ENCODE data around the gene NUP214. TPM values are rescaled to one million over a fixed set of nuclear protein-coding genes. Genes with fewer than 3 reads are reported as not detected.

The NUP214 gene
- total and polyA plus RNA-seq, 2 of the 8 experiments (the other 6 are each of a cell fraction or from before 2014, with no cell fraction given) = 28.6 to 50.2 TPM

- Histone ChIP-seq H2AK5ac (ENCODE audit: low read depth, low read length) (no peak overlapping the region), H2AFZ (ENCODE audit: low read length) (no peak overlapping the region), H3K79me2 (ENCODE audit: control insufficient read depth in 1 of 2, insufficient read depth in 2 of 2, low read length in 2 of 2) (no peaks in the 10 kb centered on the region), H3K79me1 (ENCODE audit: low read depth, low read length) (no peaks in the 10 kb centered on the region), H3K4me1 (replicated peaks in 1 of 4; ENCODE audit: control insufficient read depth in 3 of 4, insufficient read depth in 4 of 4, low read length in 3 of 4) (no peaks in the 10 kb centered on the region; a peak in 1 of 7 replicates), H3K9ac (replicated peaks in 1 of 4; ENCODE audit: extremely low read depth in 1 of 4, low read depth in 3 of 4, low read length in 3 of 4) (no peak overlapping the region), H2BK5ac (ENCODE audit: low read depth, low read length) (no peak overlapping the region), H4K8ac (ENCODE audit: extremely low read depth, insufficient read depth, low read length) (no peak overlapping the region), H3K27ac (ENCODE audit: low read depth, low read length) (no peak overlapping the region), H3K9me3 (ENCODE audit: insufficient read depth in 2 of 2, low read depth in 1 of 2, low read length in 1 of 2) (no peaks in the 10 kb centered on the region), H3K14ac (ENCODE audit: insufficient read length) (no peak overlapping the region), H4K5ac (ENCODE audit: insufficient read length, low read depth, low read length) (no peak overlapping the region), H3K23me2 (ENCODE audit: low read depth, low read length) (no peaks in the 10 kb centered on the region), H3K4me2 (ENCODE audit: insufficient read depth in 1 of 2, low read depth in 2 of 2, low read length in 2 of 2) (no peak overlapping the region), H4K20me1 (replicated peaks in 1 of 2; ENCODE audit: control insufficient read depth in 1 of 2, insufficient read depth in 2 of 2, low read length in 2 of 2) (no peaks in the 10 kb centered on the region), H2BK120ac (replicated peaks; ENCODE audit: low read depth, low read length) (no peak overlapping the region), H2BK15ac (ENCODE audit: low read length) (no peak overlapping the region), H3K4ac (replicated peaks; ENCODE audit: insufficient read length, low read depth, low read length) (no peak overlapping the region), H4K91ac (replicated peaks; ENCODE audit: insufficient read length, low read length) (no peak overlapping the region), H3K27me3 (replicated peaks in 1 of 4; ENCODE audit: control insufficient read depth in 3 of 4, extremely low read depth in 1 of 4, insufficient read depth in 3 of 4, low read length in 3 of 4) (no peaks in the 10 kb centered on the region), H3K4me3 (ENCODE audit: extremely low read depth in 1 of 4, insufficient read depth in 2 of 4, low read depth in 3 of 4, low read length in 4 of 4) (no peak overlapping the region), H2BK20ac (ENCODE audit: low read length) (no peak overlapping the region), H2BK12ac (ENCODE audit: low read depth, low read length) (no peak overlapping the region), H3K56ac (replicated peaks; ENCODE audit: insufficient read length, low read depth, low read length) (no peak overlapping the region), H3K36me3 (ENCODE audit: control insufficient read depth in 2 of 4, insufficient read depth in 4 of 4, low read length in 3 of 4) (no peaks in the 10 kb centered on the region), H3K23ac (ENCODE audit: insufficient read length) (no peak overlapping the region), H3K18ac (ENCODE audit: extremely low read depth, low read length) (no peak overlapping the region)
- POLR2A ChIA-PET (ENCODE audit: partially characterized antibody) = interaction anchor here (1.7 to 3.7 kb wide), 4 partner anchors 18 to 49 kb away, joined by 4 to 16 read pairs (median 6); partner anchors contain the start of gene NUP214
- DNase-seq (ENCODE audit: low read depth in 1 of 2, low spot score in 2 of 2) (no peak), FAIRE-seq (no peak)
- CTCF ChIA-PET (ENCODE audit: partially characterized antibody) = interaction anchor here (0.7 to 8.5 kb wide), 6 partner anchors 19 to 370 kb away, joined by 3 to 54 read pairs (median 4); no protein-coding TSS in a partner anchor
- WGBS, 2 experiments (ENCODE audit: extremely low coverage in 1 of 2, insufficient coverage in 1 of 2, insufficient read length in 1 of 2, insufficient replicate concordance in 2 of 2, low coverage in 1 of 2, low lambda C conversion rate in 2 of 2, missing lambda C conversion rate in 1 of 2) = 89% methylated on average over 15 of the region's 15 CpGs; no CpG with 5 or more reads in 1 of the 2 experiments
- TF ChIP-seq TAF1 (IDR thresholded peaks at IDR 0.05; ENCODE audit: low read depth, low read length) (no peak), USF2 (IDR thresholded peaks at IDR 0.05; ENCODE audit: low read length) (peak; percentile 76)
Observed at GRCh38 chr9:131076347-131077195, 48.8 kb upstream of the NUP214 start.

Measured in H1 (cell line).